ENCODE measurements around the gene INPP5D.

INPP5D gene

GRCh38 chr2:233247116-233247515 is 187.0 kb downstream of the INPP5D start:
- DNase-seq = no peak

- DNase-seq = no peak
These were observed 187.6 kb downstream of the INPP5D start for GRCh38 chr2:233247744-233248143.

- no peak for DNase-seq
These were observed 188.9 kb downstream of the INPP5D start for GRCh38 chr2:233248999-233249398.

GRCh38 chr2:233250568-233250967 is 190.4 kb downstream of the INPP5D start:
- no peak for DNase-seq

- DNase-seq = no peak
These were observed 190.8 kb downstream of the INPP5D start for GRCh38 chr2:233250985-233251305.

- peak; percentile 94 for DNase-seq
These were observed 191.4 kb downstream of the INPP5D start, which contains the start of gene ATG16L1 for GRCh38 chr2:233251306-233252116. Gene ATG16L1 (plus strand): TSS chr2:233251673. CDS start chr2:233251828, 155 bp downstream.

GRCh38 chr2:233252227-233252626 is 192.1 kb downstream of the INPP5D start:
- DNase-seq = no peak

GRCh38 chr2:233255151-233255550 is 195.0 kb downstream of the INPP5D start:
- DNase-seq = no peak

- no peak for DNase-seq
These were observed 195.9 kb downstream of the INPP5D start for GRCh38 chr2:233256048-233256447.
